NCI-H2227 (cell line): ENCODE measurements around the gene PPP2R5D.
"Not testable (repeated sequence)": the region's sequence is repeated elsewhere in the genome, so short reads cannot be mapped to it uniquely, and the experiment has no call there.

ENCODE experiments used
- DNase-seq: peaks from one replicate; lab custom pipeline; 2025; ENCODE audit not compliant: unreplicated experiment; lab: John Stamatoyannopoulos, UW

The PPP2R5D gene

DNA sequence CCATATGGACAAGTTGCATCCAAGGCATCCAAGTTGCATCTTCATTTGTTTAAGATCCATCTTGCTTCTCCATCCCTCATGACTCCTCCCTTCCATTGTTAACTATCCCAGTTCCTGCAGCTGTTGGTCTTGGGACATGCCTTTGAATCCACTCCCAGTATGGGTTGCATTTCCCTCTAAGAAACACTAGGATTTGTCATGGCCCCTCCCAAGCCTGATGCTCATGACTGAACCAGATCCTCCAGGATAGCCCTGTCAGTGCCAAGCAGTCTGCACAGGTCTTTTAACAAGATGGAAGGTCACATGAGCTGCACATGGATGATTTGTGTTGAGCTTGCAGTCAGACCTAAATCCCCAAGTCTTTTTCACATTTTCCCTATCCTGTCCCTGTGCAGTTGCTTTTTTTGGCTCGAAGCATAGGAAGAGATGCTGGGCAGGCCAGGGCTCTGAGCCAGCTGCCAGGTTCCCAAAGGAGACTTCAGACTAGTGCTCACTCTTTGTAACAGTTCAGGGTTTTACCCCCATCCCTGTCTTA is 4.2 kb downstream of the PPP2R5D start:
- no peak for DNase-seq

DNA sequence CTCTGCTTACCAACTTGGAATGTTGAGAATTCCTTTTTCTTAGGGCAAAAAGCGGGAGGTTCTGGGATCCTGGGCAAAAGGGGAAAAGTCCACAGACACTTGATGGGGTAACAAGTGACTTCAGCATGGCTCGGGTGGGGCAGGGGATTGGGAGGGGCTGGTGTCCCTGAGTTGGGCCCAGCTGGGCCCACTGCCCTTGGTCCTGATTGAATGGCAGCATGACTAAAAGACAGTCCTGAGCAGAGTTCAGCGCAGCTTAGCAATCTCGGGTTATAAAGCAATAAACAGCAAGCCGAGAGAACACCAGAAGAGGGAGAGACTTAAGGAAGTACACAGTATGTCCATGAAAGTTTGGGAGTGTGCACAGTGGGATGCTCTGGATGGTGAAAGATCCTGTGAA is 5.6 kb downstream of the PPP2R5D start:
- DNase-seq, result no peak

DNA sequence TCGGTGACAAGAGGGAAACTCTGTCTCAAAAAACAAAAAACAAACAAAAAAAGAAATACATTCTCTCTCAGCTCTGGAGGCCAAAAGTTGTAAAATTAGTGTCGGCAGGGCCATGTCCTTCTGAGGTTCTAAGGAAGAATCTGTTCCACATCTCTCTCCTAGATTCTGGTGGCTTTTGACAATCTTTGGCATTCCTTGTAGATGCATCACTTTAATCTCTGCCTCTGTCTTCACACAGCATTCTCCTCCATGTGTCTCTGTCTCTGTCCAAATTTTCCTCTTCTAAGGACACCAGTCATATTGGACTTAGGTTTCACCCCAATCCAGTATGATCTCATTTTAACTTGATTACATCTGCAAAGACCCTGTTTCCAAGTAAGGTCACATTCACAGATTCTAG is 9.1 kb downstream of the PPP2R5D start:
- no peak for DNase-seq

DNA sequence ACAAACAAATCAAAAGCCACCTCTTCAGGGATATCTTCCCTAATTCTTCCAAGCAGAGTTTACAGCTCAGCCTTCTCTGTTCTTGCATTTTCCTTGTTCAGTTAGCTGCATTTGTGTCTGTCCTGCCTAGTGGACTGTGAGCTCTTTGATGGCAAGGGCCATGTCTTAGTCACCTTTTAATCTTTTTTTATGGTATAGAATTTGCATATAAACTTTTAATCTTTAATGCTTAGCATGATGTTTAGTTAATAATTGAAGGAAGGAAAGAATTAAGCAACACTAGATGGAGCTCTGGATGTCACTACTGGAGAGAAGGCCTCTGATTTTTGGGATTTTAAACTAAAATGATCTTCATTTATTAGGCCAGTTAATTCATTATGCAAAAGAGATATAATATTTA is 12.1 kb downstream of the PPP2R5D start:
- DNase-seq, result no peak

DNA sequence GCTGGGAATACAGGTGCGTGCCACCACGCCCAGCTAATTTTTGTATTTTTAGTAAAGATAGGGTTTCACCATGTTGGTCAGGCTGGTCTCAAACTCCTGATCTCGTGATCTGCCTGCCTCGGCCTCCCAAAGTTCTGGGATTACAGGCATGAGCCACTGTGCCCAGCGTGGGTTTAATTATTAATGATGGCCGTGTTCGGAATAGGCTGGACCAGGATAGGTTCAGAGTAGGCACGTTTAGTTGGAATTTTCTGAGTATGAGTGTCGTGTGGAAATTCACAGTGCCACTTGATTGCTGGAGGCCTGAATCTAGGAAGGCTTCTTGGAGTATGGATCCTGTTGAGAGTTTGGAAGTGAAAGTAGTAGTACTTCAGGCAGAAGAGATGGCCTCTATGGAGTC is 13.8 kb downstream of the PPP2R5D start:
- DNase-seq, result not testable (repeated sequence)

DNA sequence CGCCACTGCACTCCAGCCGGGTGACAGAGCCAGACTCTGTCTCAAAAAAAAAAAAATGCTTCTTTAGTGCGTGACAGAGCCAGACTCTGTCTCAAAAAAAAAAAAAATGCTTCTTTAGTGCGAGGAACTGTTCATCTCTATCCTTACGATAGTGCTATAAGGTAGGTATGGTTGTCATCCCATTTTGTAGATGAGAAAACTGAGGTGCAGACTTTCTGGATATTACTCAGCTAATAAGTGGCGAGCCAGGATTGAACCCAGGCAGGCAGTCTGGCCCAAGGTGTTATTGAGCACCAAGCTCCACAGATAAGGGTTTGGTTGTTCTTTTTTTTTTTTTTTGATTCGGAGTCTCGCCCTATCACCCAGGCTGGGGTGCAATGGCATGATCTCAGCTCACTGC is 17.5 kb downstream of the PPP2R5D start:
- DNase-seq, result no peak

DNA sequence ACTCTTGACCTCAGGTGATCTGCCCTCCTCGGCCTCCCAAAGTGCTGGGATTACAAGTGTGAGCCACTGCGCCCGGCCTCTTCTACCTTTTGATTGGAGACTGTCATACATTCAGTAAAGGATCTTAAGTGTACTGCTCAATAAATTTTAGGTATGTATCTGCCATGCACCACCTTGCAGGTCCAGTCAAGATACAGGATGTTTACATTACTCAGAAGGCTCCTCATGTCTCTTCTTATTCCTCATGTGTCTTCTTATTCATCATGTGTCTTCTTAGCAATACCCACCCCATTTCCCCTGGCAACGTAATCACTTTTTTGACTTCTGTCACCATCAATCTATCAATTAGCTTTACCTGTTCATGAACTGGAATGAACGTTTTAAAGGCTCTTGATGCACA is 21.5 kb downstream of the PPP2R5D start:
- no peak for DNase-seq

DNA sequence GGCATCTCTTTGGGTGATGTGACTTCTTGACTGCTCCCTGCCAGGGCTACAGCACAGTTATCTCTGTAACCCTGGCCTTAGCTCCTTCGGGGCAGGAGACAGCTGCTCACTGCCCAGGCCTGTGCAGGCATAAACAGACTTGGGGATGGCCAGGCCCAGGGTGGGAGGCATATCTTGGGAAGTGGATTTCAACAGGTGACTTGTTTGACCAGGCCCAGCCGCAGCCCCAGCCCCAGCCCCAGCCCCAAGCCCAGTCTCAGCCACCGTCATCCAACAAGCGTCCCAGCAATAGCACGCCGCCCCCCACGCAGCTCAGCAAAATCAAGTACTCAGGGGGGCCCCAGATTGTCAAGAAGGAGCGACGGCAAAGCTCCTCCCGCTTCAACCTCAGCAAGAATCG is 21.9 kb downstream of the PPP2R5D start:
- DNase-seq, result no peak

DNA sequence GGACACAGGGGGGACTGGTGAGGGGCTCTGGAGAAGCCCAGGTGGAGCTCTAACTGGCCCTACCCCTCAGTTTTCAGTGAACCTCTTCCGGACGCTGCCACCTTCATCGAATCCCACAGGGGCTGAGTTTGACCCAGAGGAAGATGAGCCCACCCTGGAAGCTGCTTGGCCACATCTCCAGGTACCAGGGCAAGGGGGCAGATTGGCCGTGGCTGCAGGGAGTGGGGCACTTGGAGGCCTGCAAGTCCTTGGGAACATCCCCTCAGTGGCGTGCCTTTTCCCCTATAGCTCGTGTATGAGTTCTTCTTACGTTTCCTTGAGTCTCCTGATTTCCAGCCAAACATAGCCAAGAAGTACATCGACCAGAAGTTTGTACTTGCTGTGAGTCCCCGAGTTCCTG is 22.8 kb downstream of the PPP2R5D start:
- DNase-seq, result no peak

DNA sequence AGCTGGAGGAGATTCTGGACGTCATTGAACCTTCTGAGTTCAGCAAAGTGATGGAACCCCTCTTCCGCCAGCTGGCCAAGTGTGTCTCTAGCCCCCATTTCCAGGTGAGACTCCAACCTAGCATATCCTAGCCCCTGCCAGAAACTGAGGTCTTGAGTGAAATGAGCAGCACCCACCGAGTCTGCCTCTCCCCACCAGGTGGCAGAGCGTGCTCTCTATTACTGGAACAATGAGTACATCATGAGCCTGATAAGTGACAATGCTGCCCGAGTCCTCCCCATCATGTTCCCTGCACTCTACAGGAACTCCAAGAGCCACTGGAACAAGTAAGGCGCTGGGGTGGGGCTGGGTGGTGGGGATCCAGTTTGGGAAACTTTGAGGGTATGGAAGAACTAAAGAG is 24.8 kb downstream of the PPP2R5D start:
- DNase-seq, result peak; percentile 33

DNA sequence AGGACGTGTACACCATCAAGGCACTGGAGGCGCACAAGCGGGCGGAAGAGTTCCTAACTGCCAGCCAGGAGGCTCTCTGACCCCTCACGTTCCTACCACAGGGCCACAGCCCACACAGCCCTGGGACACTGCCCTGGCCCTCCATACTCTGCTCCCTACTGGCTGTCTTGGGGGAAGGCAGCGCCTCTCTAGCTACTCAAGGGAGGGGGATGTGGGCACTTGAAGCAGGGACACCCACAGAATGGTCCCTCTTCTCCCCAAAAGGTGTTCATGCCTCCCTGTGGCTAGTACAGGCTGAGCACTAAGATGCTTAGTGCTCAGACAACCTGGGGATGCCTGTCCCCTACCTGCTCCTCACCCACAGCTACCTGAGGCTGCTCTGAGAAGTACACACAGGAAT is 26.8 kb downstream of the PPP2R5D start:
- no peak for DNase-seq

DNA sequence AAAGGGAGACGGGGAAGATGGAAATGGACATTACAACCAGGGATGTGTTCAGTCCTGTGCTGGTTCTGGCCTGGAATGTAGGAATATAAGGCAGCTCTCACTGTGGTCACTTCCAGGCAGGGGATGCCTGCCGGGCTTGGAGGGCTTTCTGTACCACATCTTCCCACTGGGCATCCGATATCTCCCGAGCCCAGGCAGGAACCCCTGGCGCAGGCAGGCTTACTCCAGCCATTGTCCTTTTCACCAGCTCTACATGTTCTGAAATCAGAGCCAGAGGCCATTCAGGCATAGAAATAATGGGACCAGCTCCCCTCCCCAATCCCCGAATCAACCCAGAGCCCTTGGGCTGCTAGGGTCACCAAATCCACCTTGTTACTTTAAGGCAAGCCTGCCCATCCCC is 28.0 kb downstream of the PPP2R5D start:
- no peak for DNase-seq

DNA sequence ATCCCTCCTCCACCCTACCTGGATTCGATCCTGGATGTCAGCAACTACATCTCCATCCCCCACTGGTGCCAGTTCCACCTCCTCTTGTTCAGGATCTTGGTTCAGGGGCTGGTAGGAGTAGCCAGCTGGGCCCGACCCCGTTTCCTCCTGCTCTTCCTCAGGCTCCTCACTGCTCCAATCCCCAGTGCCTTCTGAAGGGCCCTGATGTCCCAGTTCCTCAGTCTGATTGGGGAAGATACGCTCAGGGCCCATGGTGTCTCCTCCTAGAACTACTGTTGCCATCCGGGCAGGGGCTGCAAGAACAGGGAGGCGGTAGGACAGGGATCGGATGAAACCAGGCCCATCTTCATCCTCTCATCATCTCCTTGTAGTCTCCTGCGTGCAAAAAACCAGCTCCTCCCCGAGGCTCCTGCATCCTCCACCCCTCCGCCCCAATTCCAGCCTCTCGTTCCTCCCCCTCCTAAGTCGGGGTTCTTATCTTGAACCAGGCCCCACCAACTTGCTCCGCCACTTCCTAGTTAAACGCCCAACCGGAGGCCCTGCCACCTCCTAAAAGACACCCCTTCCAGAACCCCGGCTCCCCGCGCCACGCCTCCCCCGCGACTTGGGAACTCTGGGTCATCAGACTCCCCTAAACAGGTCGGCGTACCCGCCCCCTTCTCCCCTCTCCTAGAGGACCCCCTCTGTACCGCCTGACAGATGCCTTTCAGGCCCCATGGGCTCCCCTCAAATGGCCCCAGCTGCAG is 28.9 kb downstream of the PPP2R5D start:
- no peak for DNase-seq

DNA sequence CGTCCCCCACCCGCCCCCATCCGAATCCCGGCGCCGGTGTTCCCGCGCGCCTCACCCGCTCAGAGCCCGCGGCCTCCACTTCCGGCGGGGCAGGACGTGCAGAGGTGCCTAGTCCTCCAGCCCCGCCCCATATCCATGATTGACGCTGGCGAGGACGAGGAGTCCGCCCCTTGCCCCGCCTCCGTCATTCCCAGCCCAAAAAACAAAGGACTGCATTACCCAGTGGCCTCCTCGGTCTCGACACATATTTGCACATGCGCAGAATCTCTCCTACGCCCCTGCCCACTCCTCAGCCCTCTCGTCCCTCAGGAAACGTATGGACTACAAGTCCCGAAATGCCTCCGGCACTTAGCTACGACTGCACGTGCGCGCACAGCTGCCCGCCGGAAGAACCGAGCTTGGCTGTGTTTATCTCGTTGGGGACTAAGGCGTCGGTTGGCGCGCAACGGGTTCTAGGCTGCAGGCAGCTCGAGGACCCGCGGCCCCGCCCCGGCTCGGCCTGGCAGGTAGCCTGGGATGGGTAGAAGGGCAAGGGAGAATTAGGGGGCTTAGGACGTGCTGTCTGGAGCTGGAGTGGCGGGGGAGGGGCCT is 29.6 kb downstream of the PPP2R5D start, which contains the start of the genes KLHDC3 and MEA1:
Gene KLHDC3 (plus strand): TSS at position 407 of the 591 bp plus-strand sequence. CDS start 2,944 bp downstream, outside the sequence.
Gene MEA1 (minus strand): TSS at position 104 of the 591 bp plus-strand sequence. CDS start 133 bp downstream, outside the sequence.
- DNase-seq, result peak; percentile 98

DNA sequence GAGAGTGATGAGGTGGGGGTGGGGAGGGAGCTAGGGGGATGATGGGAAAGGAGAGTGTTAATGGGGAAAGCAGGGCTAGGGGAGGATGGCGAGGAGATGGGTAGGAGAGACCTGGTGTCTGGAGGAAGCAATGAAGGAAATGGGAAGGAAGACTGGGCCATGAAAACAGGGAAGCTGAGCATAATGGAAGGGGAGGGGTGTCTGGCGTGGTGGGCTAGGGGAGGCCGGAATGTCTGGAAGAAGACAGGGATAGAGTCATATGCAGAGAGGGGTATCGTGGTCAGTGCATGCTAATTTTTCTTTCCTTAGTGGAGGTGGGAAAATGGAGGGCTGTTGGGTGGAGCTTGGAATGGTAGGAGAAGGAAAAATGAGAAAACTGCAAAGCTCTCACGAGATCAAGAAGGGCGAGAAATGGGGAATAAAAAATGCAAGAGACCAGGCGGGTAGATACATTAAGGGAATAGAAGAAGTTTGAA is 30.1 kb downstream of the PPP2R5D start:
- DNase-seq, result peak; percentile 42

DNA sequence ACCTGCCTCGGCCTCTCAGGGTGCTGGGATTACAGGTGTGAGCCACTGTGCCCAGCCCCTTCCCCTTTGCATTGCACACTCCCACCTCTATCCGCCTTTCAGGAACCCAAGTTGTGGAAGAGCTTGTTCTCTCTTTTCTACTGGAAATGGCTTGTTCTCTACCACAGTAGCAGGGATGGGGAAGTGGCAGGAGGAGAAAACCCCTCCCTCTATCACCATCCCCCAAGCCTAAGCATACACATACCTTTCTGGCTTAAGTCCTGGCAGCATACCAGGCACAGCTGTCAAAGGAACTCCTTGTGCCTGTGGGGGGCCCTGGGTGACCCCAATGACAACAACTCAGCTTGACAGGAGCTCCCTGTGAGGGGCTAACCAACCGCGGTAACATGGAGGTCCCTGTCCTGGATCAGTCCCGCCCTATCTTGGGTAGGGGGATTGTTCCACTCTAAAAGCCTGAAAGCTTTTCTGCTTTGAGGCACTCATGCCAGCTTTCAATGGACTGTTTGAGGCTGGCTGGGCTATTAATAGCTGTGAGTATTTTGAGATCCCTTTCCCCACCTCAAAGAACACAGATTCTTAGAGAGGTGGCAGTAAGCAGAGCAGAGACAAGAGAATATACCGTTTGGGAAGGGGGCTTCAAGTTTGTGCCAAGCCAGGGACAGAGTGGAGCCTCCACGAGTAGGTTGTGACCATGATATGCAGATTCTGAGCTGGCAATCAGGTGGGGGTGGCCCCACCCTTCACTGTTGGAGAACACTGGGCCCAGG is 32.0 kb downstream of the PPP2R5D start:
- no peak for DNase-seq

DNA sequence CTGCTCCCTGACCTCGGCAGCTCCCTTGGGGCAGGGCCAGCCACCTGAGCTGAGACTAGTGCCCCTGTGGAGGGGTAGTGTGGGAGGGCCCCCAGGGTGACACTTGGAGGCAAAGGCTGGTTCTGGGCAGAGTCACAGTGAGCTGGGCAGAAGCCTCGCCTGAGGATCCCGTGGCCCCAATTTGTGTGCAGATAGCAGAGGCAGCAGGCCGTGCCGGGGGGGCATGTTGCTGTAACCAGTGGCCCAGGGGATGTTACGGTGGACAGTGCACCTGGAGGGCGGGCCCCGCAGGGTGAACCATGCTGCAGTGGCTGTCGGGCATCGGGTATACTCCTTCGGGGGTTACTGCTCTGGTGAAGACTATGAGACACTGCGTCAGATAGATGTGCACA is 32.6 kb downstream of the PPP2R5D start:
- no peak for DNase-seq

DNA sequence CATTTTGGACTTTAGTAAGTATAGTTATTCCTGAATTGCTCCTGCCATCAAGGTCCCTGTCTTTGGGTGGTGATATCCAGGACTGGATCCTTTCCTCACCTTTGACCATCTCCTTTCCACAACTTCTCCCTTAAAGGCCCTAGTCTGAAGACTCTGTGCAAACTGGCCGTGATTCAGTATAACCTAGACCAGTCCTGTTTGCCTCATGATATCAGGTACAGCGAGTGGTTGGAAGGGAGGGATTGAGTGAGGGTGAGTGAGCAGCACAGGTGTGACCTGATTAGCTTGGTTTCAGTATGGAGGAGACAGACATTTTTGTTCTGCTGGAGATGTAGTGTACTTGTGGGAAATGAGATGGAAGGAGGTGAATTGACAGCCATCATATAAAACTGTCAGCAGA is 34.8 kb downstream of the PPP2R5D start:
- DNase-seq, result no peak

DNA sequence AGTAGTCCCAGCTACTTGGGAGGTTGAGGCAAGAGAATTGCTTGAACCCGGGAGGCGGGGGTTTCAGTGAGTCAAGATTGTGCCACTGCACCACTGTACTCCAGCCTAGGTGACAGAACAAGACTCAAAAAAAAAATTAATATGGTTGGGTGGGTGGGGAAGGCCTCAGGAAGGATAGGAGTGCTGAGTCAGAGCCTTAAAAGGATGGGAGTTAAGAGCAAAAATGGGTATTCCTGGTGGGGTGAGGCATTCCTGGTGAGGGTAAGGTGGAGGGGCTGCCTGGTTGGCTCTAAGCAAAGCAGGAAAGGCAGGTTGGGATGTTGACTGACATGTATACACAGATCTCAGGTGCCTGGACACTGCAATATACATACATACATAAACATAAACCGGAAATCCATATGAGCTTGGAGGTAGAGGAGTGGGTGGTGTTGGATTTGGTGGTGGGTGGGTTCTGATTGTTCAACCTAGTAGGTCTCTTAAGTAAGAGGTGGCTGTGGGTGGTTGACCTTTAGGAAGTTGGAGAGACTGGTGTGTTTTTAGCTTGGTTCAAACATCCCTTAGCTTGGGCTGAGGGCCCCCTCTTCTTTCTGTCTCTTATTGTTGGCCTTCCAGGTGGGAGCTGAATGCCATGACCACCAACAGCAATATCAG is 35.8 kb downstream of the PPP2R5D start:
- DNase-seq, result no peak

DNA sequence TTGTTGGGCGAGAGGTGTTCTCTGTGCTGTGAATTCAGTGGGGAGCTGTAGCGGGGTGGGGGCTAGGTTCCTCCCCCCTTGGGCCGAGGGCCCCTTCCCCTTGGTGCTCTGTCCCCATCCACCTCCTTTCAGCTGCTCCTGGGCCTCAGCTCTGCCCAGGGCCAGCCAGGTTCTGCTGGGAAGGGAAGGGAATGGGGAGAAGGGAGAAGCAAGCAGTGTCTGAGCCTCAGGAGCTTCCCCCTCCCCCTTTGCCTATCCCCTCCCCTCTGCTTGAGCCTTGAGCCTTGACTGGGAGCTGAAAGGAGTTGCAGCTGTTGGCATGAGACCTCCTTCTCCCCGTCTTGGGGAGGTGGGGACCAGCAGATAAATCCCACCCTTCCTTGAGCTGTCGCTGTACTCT is 36.5 kb downstream of the PPP2R5D start:
- DNase-seq, result peak; percentile 45
